Transverse colon (tissue), 4 donors: ENCODE data around the gene SH3RF3. TPM values are rescaled to one million over a fixed set of nuclear protein-coding genes. Genes with fewer than 3 reads are reported as not detected.

Experiments used
- DNase-seq: peaks from one replicate; pipeline ENCODE4 v3.0.0-alpha.2; 2019
- H3K27ac ChIP-seq, 4 donors: fragments of 200-600 bp; sonication (generic); 2 replicates each; pipeline ENCODE4 v1.5.1; 2016 to 2018; ENCODE audit warnings: inconsistent platforms in 4 of 4
- H3K27me3 ChIP-seq: fragments of 200-600 bp; sonication (generic); 2 replicates; pipeline ENCODE4 v1.5.1; 2017; ENCODE audit warnings: inconsistent platforms
- H3K36me3 ChIP-seq, 4 donors: fragments of 200-600 bp; sonication (generic); 2 replicates each; pipeline ENCODE4 v1.5.1; 2017 to 2019; ENCODE audit warnings: inconsistent platforms in 4 of 4
- H3K4me1 ChIP-seq, 4 donors: fragments of 200-600 bp; sonication (generic); 2 replicates each; pipeline ENCODE4 v1.5.1; 2017 to 2020; ENCODE audit warnings: inconsistent platforms in 4 of 4
- H3K4me3 ChIP-seq, 4 donors: fragments of 200-600 bp; sonication (generic); 1 replicate in 1 of 4; 2 replicates in 3 of 4; pipeline versions ENCODE4 v1.5.1 to v1.6.1; 2017 to 2019; ENCODE audit warnings: inconsistent platforms in 4 of 4
- H3K9me3 ChIP-seq, 2 donors: fragments of 200-600 bp; sonication (generic); 2 replicates each; pipeline ENCODE4 v1.5.1; 2017 to 2019; ENCODE audit warnings: inconsistent platforms in 2 of 2
- CTCF ChIP-seq, 5 experiments: fragments of 200-600 bp in 3 of 5; fragments of 450-650 bp in 2 of 5; sonication (generic) in 3 of 5; IDR thresholded peaks; 1 replicate in 2 of 5; 2 replicates in 3 of 5; pipeline ENCODE4 v1.5.1; 2016 to 2017; ENCODE audit warnings: antibody characterized with exemption in 5 of 5, inconsistent platforms in 3 of 5, mild to moderate bottlenecking in 2 of 5, moderate library complexity in 1 of 5
- EP300 ChIP-seq: sonication (generic); formaldehyde crosslinking; IDR thresholded peaks from one replicate; pipeline ENCODE4 v1.6.1; 2017; ENCODE audit warnings: antibody characterized with exemption, low read depth
- POLR2A ChIP-seq: fragments of 450-650 bp; IDR thresholded peaks from one replicate; pipeline ENCODE4 v1.6.1; 2016; ENCODE audit warnings: antibody characterized with exemption, mild to moderate bottlenecking, moderate library complexity
- POLR2AphosphoS5 ChIP-seq, 3 donors: sonication (generic); formaldehyde crosslinking; IDR thresholded peaks; one replicate each; pipeline ENCODE4 v1.6.1; 2016; ENCODE audit warnings: antibody characterized with exemption in 3 of 3
- WGBS, 2 donors: methylation state at CpG; one replicate each; pipeline ENCODE4 v1.1.5; 2018; ENCODE audit warnings: low coverage in 1 of 2; 5-methylcytosine and 5-hydroxymethylcytosine counted together
- in situ Hi-C, 4 donors: fragments of 200-750 bp; cut with MboI; loops; one replicate each; pipeline versions ENCODE4 v1.15.0 to v1.15.1; 2017; ENCODE audit warnings: low sequenced_read_pairs in 3 of 4, low pct_ligation_motif_present in 1 of 4, low pct_unique_long_range_greater_than_20kb in 1 of 4
- intact Hi-C: fragments of 100-400 bp; cut with DNase I; formaldehyde crosslinking; loops from one replicate; pipeline ENCODE4 v1.15.1; 2023; ENCODE audit warnings: low total_unique reads
- total RNA-seq, 4 donors: library from RNA; depleted of rRNA; stranded (reverse); fragments of >200 nt; gene quantifications; one replicate each; pipeline ENCODE4 v1.1.0, GENCODE V29; 2016

The SH3RF3 gene
- total RNA-seq, 4 donors from 2014 or later = 1.9 to 8.8 (median 2.9) TPM

DNA sequence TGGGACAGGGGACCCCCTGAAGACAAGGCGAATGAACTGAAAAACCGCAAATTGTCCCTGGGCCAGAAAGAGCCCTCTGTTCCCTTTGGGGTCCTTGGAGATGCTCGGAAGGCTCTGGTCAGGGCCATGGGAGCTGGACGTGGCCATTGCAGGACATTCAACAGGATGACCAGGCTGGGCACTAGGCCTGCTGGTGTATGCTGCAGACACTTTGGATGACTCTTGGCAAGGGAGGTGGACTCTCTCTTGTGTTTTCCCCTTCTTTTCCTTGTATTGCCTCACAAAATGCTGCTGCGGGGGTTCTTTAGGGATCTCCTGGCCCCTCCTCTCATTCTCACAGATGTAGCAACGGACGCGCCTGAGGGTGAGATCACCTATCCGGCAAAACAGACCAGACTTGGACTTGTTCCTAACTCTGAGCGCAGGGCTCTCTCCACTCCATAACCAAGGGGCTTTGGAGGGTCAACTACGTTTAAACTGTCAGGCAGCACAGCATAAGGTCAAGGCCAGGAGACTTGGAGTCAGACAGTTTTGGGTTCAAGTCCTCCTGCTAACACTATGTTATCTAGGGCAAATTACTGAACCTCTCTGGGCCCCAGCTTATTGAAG lies 41.8 kb upstream of the SH3RF3 start:
- no peak overlapping the region for H3K27ac ChIP-seq
- DNase-seq = no peak
- H3K27me3 ChIP-seq = no peaks in the 10 kb centered on the region
- no peaks in the 10 kb centered on the region for H3K9me3 ChIP-seq
- no peaks in the 10 kb centered on the region for H3K36me3 ChIP-seq
- H3K4me3 ChIP-seq = no peak overlapping the region
- no peaks in the 10 kb centered on the region for H3K4me1 ChIP-seq
- TF ChIP-seq POLR2AphosphoS5 (IDR thresholded peaks at IDR 0.05) (no peak), CTCF (IDR thresholded peaks at IDR 0.05) (no peak), EP300 (no peak), POLR2A (no peak)
- WGBS, 2 donors = 87 to 92% methylated on average over 5 to 11 of the region's 11 CpGs
- intact Hi-C loops = no loop called here
- in situ Hi-C loops = no loop called here

DNA sequence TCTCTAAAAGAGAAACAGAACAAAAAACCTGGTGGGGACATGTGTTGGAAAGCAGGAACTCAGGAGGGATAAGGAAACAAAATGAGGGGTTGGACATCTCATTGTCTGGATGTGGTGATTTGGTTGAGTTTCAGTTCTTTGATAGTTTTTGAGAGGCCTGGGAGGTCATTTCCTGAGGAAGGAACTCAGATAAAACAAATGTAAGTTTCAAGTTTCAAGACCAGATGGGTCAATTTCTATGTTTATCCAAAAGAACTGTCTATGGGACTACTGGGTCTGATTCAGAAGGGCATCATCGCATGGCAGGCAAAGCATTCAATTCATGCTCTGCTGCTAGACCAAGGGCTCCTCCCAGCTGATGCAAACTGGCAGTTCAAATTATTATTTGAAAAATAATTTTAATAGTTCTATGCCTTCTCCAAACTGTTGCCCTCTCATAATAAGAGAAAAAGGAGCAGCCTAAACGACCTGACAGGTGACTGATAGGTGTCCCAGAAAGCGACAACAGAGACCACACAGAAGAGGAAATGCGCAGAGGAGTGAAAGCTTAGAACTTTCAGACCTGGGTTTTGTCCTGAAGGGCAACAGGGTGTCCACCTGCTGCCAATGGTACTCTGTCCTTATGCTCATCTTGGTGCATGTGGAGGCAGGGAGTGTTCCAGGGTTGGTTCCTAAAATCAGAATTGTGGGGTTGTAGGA lies 39.3 kb upstream of the SH3RF3 start:
- in situ Hi-C loops (no loop called here), intact Hi-C loops (no loop called here)
- H3K27ac ChIP-seq = no peak overlapping the region
- no peak overlapping the region for H3K4me3 ChIP-seq
- no peaks in the 10 kb centered on the region for H3K4me1 ChIP-seq
- H3K9me3 ChIP-seq = no peaks in the 10 kb centered on the region
- no peaks in the 10 kb centered on the region for H3K27me3 ChIP-seq
- no peaks in the 10 kb centered on the region for H3K36me3 ChIP-seq
- no peak for DNase-seq
- TF ChIP-seq CTCF (IDR thresholded peaks at IDR 0.05) (no peak), POLR2A (no peak)
- 72 to 80% methylated on average over 2 to 4 of the region's 4 CpGs for WGBS, 2 donors

- in situ Hi-C loops = no loop called here
- Histone ChIP-seq H3K9me3 (no peaks in the 10 kb centered on the region), H3K4me3 (no peak overlapping the region), H3K4me1 (no peaks in the 10 kb centered on the region), H3K27me3 (no peaks in the 10 kb centered on the region), H3K36me3 (no peaks in the 10 kb centered on the region), H3K27ac (no peak overlapping the region)
- TF ChIP-seq EP300 (no peak), CTCF (IDR thresholded peaks at IDR 0.05) (no peak), POLR2AphosphoS5 (IDR thresholded peaks at IDR 0.05) (no peak), POLR2A (no peak)
- 90 to 100% methylated on average over 1 to 4 of the region's 4 CpGs for WGBS, 2 donors
- intact Hi-C loops = no loop called here
- no peak for DNase-seq
Observed at GRCh38 chr2:109091526-109091925, 37.5 kb upstream of the SH3RF3 start.

GRCh38 chr2:109094144-109094543 lies 34.9 kb upstream of the SH3RF3 start:
- Histone ChIP-seq H3K4me1 (no peaks in the 10 kb centered on the region), H3K36me3 (no peaks in the 10 kb centered on the region), H3K27me3 (no peaks in the 10 kb centered on the region), H3K9me3 (no peaks in the 10 kb centered on the region), H3K27ac (no peak overlapping the region), H3K4me3 (no peak overlapping the region)
- in situ Hi-C loops = no loop called here
- 90 to 93% methylated on average over 2 to 3 of the region's 3 CpGs for WGBS, 2 donors
- TF ChIP-seq POLR2A = no peak
- TF ChIP-seq POLR2AphosphoS5 (IDR thresholded peaks at IDR 0.05) = no peak
- TF ChIP-seq CTCF (IDR thresholded peaks at IDR 0.05) = no peak
- no peak for TF ChIP-seq EP300
- DNase-seq = no peak
- intact Hi-C loops = no loop called here
